ACC112 (cell line): ENCODE results near the gene ZNF511.

Experiments
- H2AFZ ChIP-seq: fragments of 200-600 bp; sonication (generic); one replicate; pipeline ENCODE4 v1.6.0; 2017; ENCODE audit warnings: antibody characterized with exemption, low read length; ENCODE audit not compliant: unreplicated experiment
- H3K27ac ChIP-seq: fragments of 200-600 bp; sonication (generic); 2 replicates; pipeline ENCODE4 v1.5.1; 2014; ENCODE audit warnings: low read depth, mild to moderate bottlenecking, antibody characterized with exemption, low read length, moderate library complexity
- H3K27me3 ChIP-seq: fragments of 200-600 bp; sonication (generic); 2 replicates; pipeline ENCODE4 v1.6.1; 2014; ENCODE audit warnings: mild to moderate bottlenecking, antibody characterized with exemption, low read length, moderate library complexity, mixed read lengths; ENCODE audit not compliant: insufficient read depth
- H3K36me3 ChIP-seq: fragments of 200-600 bp; sonication (generic); 2 replicates; pipeline ENCODE4 v1.6.1; 2016; ENCODE audit warnings: mild to moderate bottlenecking, antibody characterized with exemption, low read length, moderate library complexity, mixed read lengths; ENCODE audit not compliant: insufficient read depth
- H3K4me1 ChIP-seq: fragments of 200-600 bp; sonication (generic); one replicate; pipeline ENCODE4 v1.6.1; 2016; ENCODE audit warnings: low read length, mixed read lengths; ENCODE audit not compliant: insufficient read depth, unreplicated experiment, control insufficient read depth
- H3K4me3 ChIP-seq: fragments of 200-600 bp; sonication (generic); 2 replicates; pipeline ENCODE4 v1.5.1; 2014; ENCODE audit warnings: mild to moderate bottlenecking, low read depth, low read length
- H3K79me2 ChIP-seq: fragments of 200-600 bp; sonication (generic); one replicate; pipeline ENCODE4 v1.6.0; 2016; ENCODE audit warnings: low read length; ENCODE audit not compliant: control insufficient read depth, unreplicated experiment, insufficient read depth

ZNF511 gene

DNA sequence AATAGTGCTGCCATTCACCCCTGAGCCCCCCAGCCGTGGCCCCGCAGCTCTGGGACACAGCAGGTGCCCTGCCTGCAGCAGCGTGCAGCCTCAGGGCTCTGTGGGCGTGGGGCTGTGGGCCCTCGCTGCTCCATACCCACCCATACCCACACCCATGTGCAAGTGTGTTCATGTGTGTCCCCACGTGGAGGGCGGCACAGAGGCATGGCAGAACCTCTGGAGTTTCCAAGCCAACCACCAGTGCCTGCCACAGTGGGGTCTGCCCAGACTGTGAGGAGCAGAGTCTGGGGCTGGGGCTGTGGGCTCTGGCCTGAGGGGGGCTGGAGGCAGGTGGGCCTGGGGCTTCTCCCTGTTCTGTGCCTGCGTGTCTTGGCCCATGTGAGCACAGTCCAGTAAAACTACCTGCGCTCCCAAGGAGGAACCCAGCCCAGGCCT is 40.9 kb downstream of the ZNF511 start:
- H2AFZ ChIP-seq, result no peak overlapping the region
- H3K27me3 ChIP-seq, result peaks cover 6% of the 10 kb centered on the region; the same call in 1 of the 2 replicates
- no peaks in the 10 kb centered on the region for H3K36me3 ChIP-seq
- H3K4me1 ChIP-seq, result peaks cover 3% of the 10 kb centered on the region
- H3K27ac ChIP-seq, result no peak overlapping the region
- H3K4me3 ChIP-seq, result no peak overlapping the region
- no peaks in the 10 kb centered on the region for H3K79me2 ChIP-seq

- H3K36me3 ChIP-seq, result no peaks in the 10 kb centered on the region
Measured at GRCh38 chr10:133350283-133350949, 41.7 kb downstream of the ZNF511 start.

DNA sequence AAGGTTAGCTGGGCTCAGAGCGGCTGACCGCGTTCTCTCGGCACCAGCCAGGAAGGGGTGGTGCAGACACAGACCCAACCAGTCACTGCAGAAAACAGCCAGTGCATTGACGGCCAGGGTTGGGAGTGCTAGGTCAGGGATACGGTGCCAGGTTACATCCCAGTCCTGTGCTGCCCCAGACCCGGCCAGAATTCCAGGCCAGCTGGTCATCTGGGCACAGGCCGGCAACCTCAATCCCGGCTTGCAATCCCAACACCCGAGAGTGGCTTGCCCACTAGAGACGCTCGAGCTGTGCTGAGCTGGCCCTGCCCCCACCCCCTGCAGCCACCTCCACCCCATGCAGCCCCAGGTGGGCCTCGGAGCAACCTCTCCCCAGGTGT is 42.2 kb downstream of the ZNF511 start:
- Histone ChIP-seq H3K79me2 (no peaks in the 10 kb centered on the region), H3K4me1 (peaks cover 3% of the 10 kb centered on the region)

More at GRCh38 chr10:133350283-133350949, 41.7 kb downstream of the ZNF511 start:
- Histone ChIP-seq H3K79me2 (no peaks in the 10 kb centered on the region), H3K4me1 (peaks cover 3% of the 10 kb centered on the region), H3K4me3 (no peak overlapping the region), H3K27ac (no peak overlapping the region), H3K27me3 (no peaks in the 10 kb centered on the region; the same call in 1 of the 2 replicates), H2AFZ (no peak overlapping the region)

DNA sequence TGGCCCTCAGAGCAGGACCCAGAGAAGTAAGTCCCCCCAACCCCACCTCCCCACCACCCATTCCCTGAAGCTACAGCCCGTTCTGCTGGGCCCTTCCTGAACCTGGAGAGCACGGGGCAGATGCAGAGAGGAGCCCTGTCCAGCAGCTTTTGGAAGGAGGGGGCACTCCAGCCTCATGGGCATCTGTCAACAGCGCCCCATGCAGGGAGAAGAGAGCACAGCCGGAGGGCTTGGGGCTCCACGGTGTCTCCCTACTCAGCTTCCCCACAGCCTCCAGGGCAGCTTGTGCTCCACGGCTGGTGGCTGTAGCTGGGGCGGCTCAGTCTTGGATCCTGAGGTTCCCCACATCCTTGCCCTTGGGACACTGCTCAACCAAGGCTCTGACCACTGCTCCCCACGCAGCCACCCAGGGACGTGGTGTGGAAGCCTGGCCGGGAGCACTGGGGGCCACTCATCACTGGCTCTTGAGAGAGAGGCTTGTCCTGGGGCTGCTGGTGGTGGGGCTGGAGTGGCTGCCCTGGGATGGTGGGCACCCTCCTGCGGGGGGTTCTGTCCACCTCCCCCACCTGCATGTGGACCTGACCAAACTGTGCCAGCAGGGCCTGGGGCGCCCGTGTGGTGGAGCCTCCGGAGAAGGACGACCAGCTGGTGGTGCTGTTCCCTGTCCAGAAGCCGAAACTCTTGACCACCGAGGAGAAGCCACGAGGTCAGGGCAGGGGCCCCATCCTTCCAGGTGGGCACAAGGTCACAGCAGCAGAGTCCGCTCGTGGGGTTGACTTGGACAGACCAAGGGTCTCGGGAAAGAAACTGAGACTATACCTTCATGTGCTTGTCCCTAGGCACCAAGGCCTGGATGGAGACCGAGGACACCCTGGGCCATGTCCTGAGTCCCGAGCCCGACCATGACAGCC is 42.9 kb downstream of the ZNF511 start:
- no peaks in the 10 kb centered on the region for H3K36me3 ChIP-seq
- H3K4me3 ChIP-seq, result no peak overlapping the region
- H3K79me2 ChIP-seq, result peaks cover 6% of the 10 kb centered on the region
- no peak overlapping the region for H3K27ac ChIP-seq
- no peak overlapping the region for H2AFZ ChIP-seq
- H3K4me1 ChIP-seq, result peaks cover 8% of the 10 kb centered on the region
- H3K27me3 ChIP-seq, result no peaks in the 10 kb centered on the region

More for the DNA sequence above, 42.2 kb downstream of the ZNF511 start:
- Histone ChIP-seq H3K4me3 (no peak overlapping the region), H3K27ac (no peak overlapping the region), H3K36me3 (no peaks in the 10 kb centered on the region), H2AFZ (no peak overlapping the region), H3K27me3 (no peaks in the 10 kb centered on the region)

DNA sequence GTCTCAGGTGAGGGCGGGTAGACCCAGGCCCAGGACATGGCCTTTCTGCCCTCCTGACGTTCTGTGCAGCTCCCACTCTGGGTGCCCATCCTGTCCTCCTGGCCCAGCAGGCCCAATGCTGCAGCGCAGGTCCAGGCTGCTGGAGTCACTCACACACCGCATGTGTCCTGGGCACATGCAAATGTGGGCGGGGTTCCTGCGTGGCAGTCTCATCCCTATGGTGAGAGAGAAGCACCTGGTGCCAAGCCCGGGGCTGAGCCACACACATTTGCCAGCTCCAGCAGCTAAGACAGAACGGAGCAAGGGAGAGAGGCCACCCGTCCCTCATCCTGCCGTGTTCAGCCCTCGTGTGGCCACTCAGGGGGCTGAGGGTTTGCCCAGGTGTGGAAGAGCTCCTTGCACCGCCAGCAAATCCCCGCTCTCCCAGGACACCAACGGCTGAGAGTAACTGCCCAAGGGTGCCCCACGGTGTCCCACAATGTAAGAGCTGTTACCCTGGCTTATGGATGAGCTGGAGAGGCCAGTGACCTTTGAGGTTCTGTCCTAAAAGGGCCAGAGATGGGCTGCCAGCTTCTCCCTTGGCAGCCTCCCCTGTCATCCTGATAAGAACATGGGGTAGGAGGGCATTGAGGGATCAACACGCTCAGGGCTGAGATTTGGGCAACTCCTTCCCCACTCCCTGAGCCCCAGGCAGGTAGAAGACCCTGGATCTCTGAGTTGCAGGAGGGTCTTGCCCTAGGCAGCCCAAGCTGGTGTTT is 44.7 kb downstream of the ZNF511 start:
- no peak overlapping the region for H3K27ac ChIP-seq

DNA sequence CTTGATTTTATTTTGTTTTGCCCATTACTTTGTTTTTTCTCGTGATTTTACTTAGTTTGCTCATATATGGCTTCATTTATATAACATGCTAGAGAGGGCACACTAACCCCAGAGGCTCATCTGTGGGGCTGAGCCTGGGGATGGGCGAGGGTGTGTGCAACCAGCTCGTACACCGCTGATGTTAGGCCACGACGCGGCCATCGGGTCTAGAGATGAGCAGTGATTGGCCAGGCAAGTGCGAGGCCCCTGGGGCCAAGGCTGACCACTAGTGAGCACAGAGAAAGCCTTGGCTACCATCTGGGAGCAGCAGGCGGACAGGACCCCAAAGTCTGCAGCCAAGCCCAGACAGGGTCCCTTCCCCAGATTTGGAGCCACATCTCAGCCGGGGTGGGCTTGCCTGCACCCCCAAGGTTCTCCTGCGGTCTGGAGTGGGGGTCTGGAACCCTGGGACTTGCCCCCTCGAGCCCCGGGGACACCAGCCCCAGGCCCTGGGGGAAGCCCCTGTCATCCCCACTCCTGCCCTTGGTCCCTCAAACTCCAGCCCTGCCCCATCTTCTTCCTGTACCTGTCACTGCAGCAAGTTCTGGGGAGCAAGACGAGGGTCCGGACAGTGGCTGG is 45.4 kb downstream of the ZNF511 start:
- Histone ChIP-seq H3K4me3 (no peak overlapping the region), H3K27ac (no peak overlapping the region), H3K27me3 (no peaks in the 10 kb centered on the region), H2AFZ (no peak overlapping the region), H3K79me2 (peaks cover 7% of the 10 kb centered on the region), H3K36me3 (no peaks in the 10 kb centered on the region), H3K4me1 (peaks cover 7% of the 10 kb centered on the region)

More for the DNA sequence above, 44.7 kb downstream of the ZNF511 start:
- Histone ChIP-seq H2AFZ (no peak overlapping the region), H3K27me3 (no peaks in the 10 kb centered on the region), H3K79me2 (peaks cover 7% of the 10 kb centered on the region), H3K4me1 (peaks cover 8% of the 10 kb centered on the region), H3K4me3 (no peak overlapping the region), H3K36me3 (no peaks in the 10 kb centered on the region)

DNA sequence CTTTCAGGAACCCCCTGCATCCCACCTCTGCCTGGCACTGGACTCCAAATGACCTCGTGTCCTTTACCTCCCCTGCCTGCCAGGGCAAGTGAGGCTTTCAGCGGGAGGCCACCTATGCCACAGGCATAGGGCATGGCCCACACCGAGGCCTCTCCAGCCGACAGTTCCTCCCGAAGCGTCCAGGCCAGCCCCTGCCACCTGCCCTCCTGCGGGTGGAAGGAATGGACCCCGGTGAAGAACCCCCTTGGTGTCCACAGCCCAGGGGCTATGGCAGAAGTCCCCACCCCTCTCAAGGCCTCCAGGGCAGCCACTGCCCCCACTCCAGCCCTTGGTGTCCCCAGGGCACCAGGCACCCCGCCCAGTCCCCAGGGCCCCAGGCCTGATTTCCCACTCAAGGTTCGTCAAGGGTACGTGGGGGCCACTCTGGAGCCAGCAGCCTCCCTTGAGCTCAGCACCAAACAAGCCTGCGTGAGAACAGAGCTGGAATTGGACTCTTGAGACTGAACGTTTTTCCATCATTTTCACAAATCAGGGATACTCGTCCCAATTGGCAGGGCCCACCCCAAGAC is 46.0 kb downstream of the ZNF511 start:
- Histone ChIP-seq H3K4me3 (no peak overlapping the region), H3K4me1 (peaks cover 7% of the 10 kb centered on the region), H3K27me3 (no peaks in the 10 kb centered on the region), H3K27ac (no peak overlapping the region), H3K79me2 (peaks cover 7% of the 10 kb centered on the region), H2AFZ (no peak overlapping the region), H3K36me3 (no peaks in the 10 kb centered on the region)

- Histone ChIP-seq H3K4me1 (peaks cover 7% of the 10 kb centered on the region), H3K27ac (no peak overlapping the region), H3K27me3 (no peaks in the 10 kb centered on the region), H2AFZ (no peak overlapping the region), H3K36me3 (no peaks in the 10 kb centered on the region), H3K79me2 (peaks cover 7% of the 10 kb centered on the region), H3K4me3 (no peak overlapping the region)
Measured at GRCh38 chr10:133355266-133355665, 46.6 kb downstream of the ZNF511 start.

- Histone ChIP-seq H3K36me3 (no peaks in the 10 kb centered on the region), H2AFZ (no peak overlapping the region), H3K79me2 (peaks cover 7% of the 10 kb centered on the region), H3K27me3 (no peaks in the 10 kb centered on the region), H3K4me3 (peak overlapping the region; percentile 85), H3K4me1 (peaks cover 7% of the 10 kb centered on the region), H3K27ac (no peak overlapping the region)
Measured at GRCh38 chr10:133355991-133356390, 47.3 kb downstream of the ZNF511 start.
